AG09319 (cell line): ENCODE results near the gene CLIC5.

Source experiments
- DNase-seq: peaks from one replicate; pipeline ENCODE4 v3.0.0-alpha.2; 2010; ENCODE audit warnings: low read depth; ENCODE audit errors: extremely low read depth
- CTCF ChIP-seq: IDR thresholded peaks from 2 replicates; pipeline ENCODE4 v1.5.1; 2011; ENCODE audit warnings: low read depth, mild to moderate bottlenecking, inconsistent platforms, low read length, moderate library complexity

Gene CLIC5

GRCh38 chr6:45983062-45983461 lies 32.6 kb downstream of the CLIC5 start:
- DNase-seq: no peak
- TF ChIP-seq CTCF: no peak

- DNase-seq: no peak
- TF ChIP-seq CTCF: no peak
Measured at GRCh38 chr6:45982280-45983036, 33.2 kb downstream of the CLIC5 start.

DNA sequence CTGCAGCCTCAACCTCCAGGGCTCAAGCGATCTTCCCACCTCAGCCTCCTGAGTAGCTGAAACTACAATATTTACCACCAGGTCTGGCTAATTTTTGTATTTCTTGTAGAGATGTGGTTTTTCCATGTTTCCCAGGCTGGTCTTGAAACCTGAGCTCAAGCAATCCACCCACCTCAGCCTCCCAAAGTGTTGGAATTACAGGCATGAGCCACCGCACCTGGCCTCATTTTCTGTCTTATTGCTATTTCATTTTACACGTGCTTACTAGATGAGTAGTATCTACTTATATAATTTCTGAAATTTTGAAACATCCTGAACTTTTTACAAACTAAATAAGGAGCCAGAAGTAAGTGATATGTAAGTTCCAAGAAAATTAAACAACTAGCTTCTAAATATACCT lies 34.6 kb downstream of the CLIC5 start:
- no peak for TF ChIP-seq CTCF

DNA sequence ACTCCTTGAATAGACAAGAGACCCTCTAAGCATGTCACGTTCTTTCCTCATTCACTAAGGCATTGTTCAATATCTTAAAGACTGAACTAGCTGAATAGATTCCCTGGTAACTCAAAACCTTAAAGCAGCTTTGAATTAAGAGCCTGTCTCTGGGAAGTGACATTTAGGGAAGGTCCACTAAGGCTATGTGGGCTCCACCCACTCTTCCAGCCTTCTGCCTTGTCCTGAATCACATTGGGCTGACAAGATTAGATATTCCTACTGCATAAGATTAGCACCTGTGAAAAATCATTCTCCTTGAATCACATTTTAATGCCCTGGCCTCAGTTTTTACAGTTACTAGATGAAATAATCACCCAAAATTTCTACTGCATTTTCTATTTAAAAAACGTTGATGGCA lies 36.3 kb downstream of the CLIC5 start:
- DNase-seq: no peak
- no peak for TF ChIP-seq CTCF

More for the DNA sequence above, 34.6 kb downstream of the CLIC5 start:
- no peak for DNase-seq

GRCh38 chr6:45974596-45974995 lies 41.1 kb downstream of the CLIC5 start:
- no peak for TF ChIP-seq CTCF
- DNase-seq: no peak

GRCh38 chr6:45972795-45973503 lies 42.7 kb downstream of the CLIC5 start:
- TF ChIP-seq CTCF: no peak
- DNase-seq: no peak

- no peak for TF ChIP-seq CTCF
- DNase-seq: no peak
Measured at GRCh38 chr6:45971287-45971686, 44.4 kb downstream of the CLIC5 start.
